ENCODE measurements around the gene ARFGEF2.

DNA sequence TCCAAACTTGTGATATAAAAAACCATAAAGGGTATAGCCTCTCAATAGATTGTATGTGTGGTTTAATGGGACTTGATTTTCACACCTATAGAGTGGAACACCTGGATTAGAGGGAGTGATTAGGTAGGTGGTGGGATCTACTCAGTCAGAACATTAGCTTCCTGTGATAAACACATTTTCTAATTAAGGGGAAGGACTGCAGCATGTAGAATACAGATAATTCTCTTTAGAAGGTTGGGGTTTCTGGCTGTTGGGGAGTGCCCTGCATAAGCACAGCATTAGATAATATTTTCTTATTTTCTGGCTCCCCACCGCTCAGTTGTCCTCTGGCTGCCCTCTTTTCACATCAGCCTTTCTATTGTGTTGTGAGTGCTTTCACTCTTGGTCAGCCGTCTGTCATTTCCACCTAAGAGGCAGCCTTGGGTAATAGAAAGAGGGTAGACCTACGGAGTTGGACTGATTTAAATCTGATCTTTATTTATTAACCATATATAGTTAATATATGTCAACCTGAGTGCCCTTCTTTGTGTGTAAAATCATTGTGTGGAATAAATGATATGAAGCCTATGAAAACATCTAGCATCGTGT lies 132.6 kb downstream of the ARFGEF2 start:
- TF ChIP-seq POLR2A (IDR thresholded peaks at IDR 0.05) (no peak), EP300 (IDR thresholded peaks at IDR 0.05) (no peak)
- TF ChIP-seq, protein P1, sequence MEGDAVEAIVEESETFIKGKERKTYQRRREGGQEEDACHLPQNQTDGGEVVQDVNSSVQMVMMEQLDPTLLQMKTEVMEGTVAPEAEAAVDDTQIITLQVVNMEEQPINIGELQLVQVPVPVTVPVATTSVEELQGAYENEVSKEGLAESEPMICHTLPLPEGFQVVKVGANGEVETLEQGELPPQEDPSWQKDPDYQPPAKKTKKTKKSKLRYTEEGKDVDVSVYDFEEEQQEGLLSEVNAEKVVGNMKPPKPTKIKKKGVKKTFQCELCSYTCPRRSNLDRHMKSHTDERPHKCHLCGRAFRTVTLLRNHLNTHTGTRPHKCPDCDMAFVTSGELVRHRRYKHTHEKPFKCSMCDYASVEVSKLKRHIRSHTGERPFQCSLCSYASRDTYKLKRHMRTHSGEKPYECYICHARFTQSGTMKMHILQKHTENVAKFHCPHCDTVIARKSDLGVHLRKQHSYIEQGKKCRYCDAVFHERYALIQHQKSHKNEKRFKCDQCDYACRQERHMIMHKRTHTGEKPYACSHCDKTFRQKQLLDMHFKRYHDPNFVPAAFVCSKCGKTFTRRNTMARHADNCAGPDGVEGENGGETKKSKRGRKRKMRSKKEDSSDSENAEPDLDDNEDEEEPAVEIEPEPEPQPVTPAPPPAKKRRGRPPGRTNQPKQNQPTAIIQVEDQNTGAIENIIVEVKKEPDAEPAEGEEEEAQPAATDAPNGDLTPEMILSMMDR (IDR thresholded peaks at IDR 0.05) = no peak
